ENCODE measurements around the gene GSTA2. TPM values are rescaled to one million over a fixed set of nuclear protein-coding genes. Genes with fewer than 3 reads are reported as not detected.
"Not testable (repeated sequence)": the region's sequence is repeated elsewhere in the genome, so short reads cannot be mapped to it uniquely, and the experiment has no call there.

GSTA2 gene
- total and polyA plus RNA-seq, 7 donors, result 0.04 TPM; not detected in 6

- no peak for DNase-seq
- intact Hi-C loops (cut with DNase I), result no loop called here
- TF ChIP-seq CTCF (IDR thresholded peaks at IDR 0.05), result no peak
- Histone ChIP-seq H3K36me3 (ENCODE audit: insufficient read depth in 1 of 2, low read depth in 1 of 2) (no peaks in the 10 kb centered on the region), H3K27ac (no peak overlapping the region), H3K9me3 (no peaks in the 10 kb centered on the region), H3K4me1 (no peaks in the 10 kb centered on the region), H3K4me3 (no peak overlapping the region), H3K27me3 (ENCODE audit: insufficient read depth in 3 of 3, low read length in 2 of 3) (no peaks in the 10 kb centered on the region)
- WGBS, 3 donors, result 27 to 76% (median 73%) methylated on average over 1 of the region's 1 CpG
- no peak for ATAC-seq
Measured at GRCh38 chr6:52759085-52759484, 4.2 kb downstream of the GSTA2 start.

GRCh38 chr6:52757651-52758338 is 5.5 kb downstream of the GSTA2 start:
- H3K4me3 ChIP-seq; H3K27ac ChIP-seq; DNase-seq; H3K9me3 ChIP-seq; H3K27me3 ChIP-seq (ENCODE audit: insufficient read depth in 3 of 3, low read length in 2 of 3); H3K36me3 ChIP-seq (ENCODE audit: insufficient read depth in 1 of 2, low read depth in 1 of 2); ATAC-seq; H3K4me1 ChIP-seq; intact Hi-C loops (cut with DNase I): not testable (repeated sequence)
- 55 to 78% (median 58%) methylated on average over 7 of the region's 7 CpGs for WGBS, 3 donors

- intact Hi-C loops (cut with DNase I), result no loop called here
- Histone ChIP-seq H3K27me3 (ENCODE audit: insufficient read depth in 3 of 3, low read length in 2 of 3) (no peaks in the 10 kb centered on the region), H3K9me3 (no peaks in the 10 kb centered on the region), H3K36me3 (ENCODE audit: insufficient read depth in 1 of 2, low read depth in 1 of 2) (no peaks in the 10 kb centered on the region), H3K27ac (no peak overlapping the region), H3K4me1 (no peaks in the 10 kb centered on the region), H3K4me3 (no peak overlapping the region)
- no peak for ATAC-seq
- 85 to 95% (median 85%) methylated on average over 3 of the region's 3 CpGs for WGBS, 3 donors
- no peak for DNase-seq
- no peak for TF ChIP-seq CTCF (IDR thresholded peaks at IDR 0.05)
Measured at GRCh38 chr6:52754443-52754842, 8.8 kb downstream of the GSTA2 start.

GRCh38 chr6:52753137-52753536 is 10.1 kb downstream of the GSTA2 start:
- H3K27ac ChIP-seq; DNase-seq; H3K27me3 ChIP-seq (ENCODE audit: insufficient read depth in 3 of 3, low read length in 2 of 3); ATAC-seq; intact Hi-C loops (cut with DNase I); H3K4me3 ChIP-seq; H3K9me3 ChIP-seq; H3K36me3 ChIP-seq (ENCODE audit: insufficient read depth in 1 of 2, low read depth in 1 of 2); H3K4me1 ChIP-seq: not testable (repeated sequence)
- WGBS, 3 donors, result 68 to 81% (median 70%) methylated on average over 2 of the region's 2 CpGs

GRCh38 chr6:52752310-52752709 is 11.0 kb downstream of the GSTA2 start:
- Histone ChIP-seq H3K9me3 (no peaks in the 10 kb centered on the region), H3K4me3 (no peak overlapping the region), H3K4me1 (no peaks in the 10 kb centered on the region), H3K27ac (no peak overlapping the region), H3K27me3 (ENCODE audit: insufficient read depth in 3 of 3, low read length in 2 of 3) (no peaks in the 10 kb centered on the region), H3K36me3 (ENCODE audit: insufficient read depth in 1 of 2, low read depth in 1 of 2) (no peaks in the 10 kb centered on the region)
- intact Hi-C loops (cut with DNase I), result no loop called here
- ATAC-seq (no peak), DNase-seq (no peak)
- TF ChIP-seq CTCF (IDR thresholded peaks at IDR 0.05), result no peak

All from psoas muscle (tissue), 8 donors.